Measurements from ENCODE around the gene EMC8.

EMC8 gene

GRCh38 chr16:85730186-85730465 lies 69.2 kb downstream of the EMC8 start:
- DNase-seq (ENCODE audit: low read depth in 2 of 2) = no peak

- no peak for DNase-seq (ENCODE audit: low read depth in 2 of 2)
Observed at GRCh38 chr16:85729452-85730185, 69.7 kb downstream of the EMC8 start.

- DNase-seq (ENCODE audit: low read depth in 2 of 2) = no peak
Observed at GRCh38 chr16:85728879-85729278, 70.5 kb downstream of the EMC8 start.

Data from stimulated activated CD8-positive, alpha-beta memory T cell treated with anti-CD3 and anti-CD28 coated beads, Interleukin-7, amount 100 ng/mL, for 1 hour (primary cell).